SU-DHL-6 (cell line): ENCODE results near the gene THBD.

ENCODE experiments used
- H2AFZ ChIP-seq: fragments of 200-600 bp; sonication (generic); 2 replicates; pipeline ENCODE4 v1.6.1; 2014; ENCODE audit warnings: low read depth, mild to moderate bottlenecking, moderate library complexity, mixed read lengths, antibody characterized with exemption, low read length; ENCODE audit not compliant: severe bottlenecking
- H3F3A ChIP-seq: fragments of 200-600 bp; shearing (Covaris generic); 2 replicates; pipeline ENCODE4 v1.6.0; 2016; ENCODE audit warnings: antibody characterized with exemption, mild to moderate bottlenecking; ENCODE audit not compliant: insufficient read depth
- H3K27ac ChIP-seq: fragments of 200-600 bp; sonication (generic); 2 replicates; pipeline ENCODE4 v1.5.1; 2016; ENCODE audit warnings: low read depth, mild to moderate bottlenecking, low read length, moderate library complexity, mixed read lengths
- H3K27me3 ChIP-seq: fragments of 200-600 bp; sonication (generic), shearing (Covaris generic); 2 replicates; pipeline ENCODE4 v1.6.0; 2014; ENCODE audit warnings: mild to moderate bottlenecking, low read length
- H3K36me3 ChIP-seq: fragments of 200-600 bp; sonication (generic); 2 replicates; pipeline ENCODE4 v1.6.1; 2014; ENCODE audit warnings: mild to moderate bottlenecking, low read length, mixed read lengths
- H3K4me2 ChIP-seq: fragments of 300-600, 200-600 bp; shearing (Covaris generic), sonication (generic); 2 replicates; pipeline ENCODE4 v1.6.0; 2014; ENCODE audit warnings: low read length, low read depth, mild to moderate bottlenecking; ENCODE audit not compliant: poor library complexity, severe bottlenecking
- H3K4me3 ChIP-seq: fragments of 200-600 bp; sonication (generic); 2 replicates; pipeline ENCODE4 v1.5.1; 2014; ENCODE audit warnings: antibody characterized with exemption, low read length, mild to moderate bottlenecking, mixed read lengths; ENCODE audit not compliant: insufficient read depth, poor library complexity, severe bottlenecking
- H3K79me2 ChIP-seq: fragments of 200-600 bp; sonication (generic); 2 replicates; pipeline ENCODE4 v1.6.1; 2014; ENCODE audit warnings: mild to moderate bottlenecking, low read length, moderate library complexity; ENCODE audit not compliant: insufficient read depth
- H3K9ac ChIP-seq: fragments of 200-600 bp; sonication (generic); 2 replicates; pipeline ENCODE4 v1.7.0; 2014; ENCODE audit warnings: mild to moderate bottlenecking, low read length
- H3K9me2 ChIP-seq: fragments of 200-600 bp; sonication (generic); replicated peaks from 2 replicates; pipeline ENCODE4 v1.6.1; 2014; ENCODE audit warnings: low read length; ENCODE audit not compliant: insufficient read depth
- H3K9me3 ChIP-seq: fragments of 200-600 bp; sonication (generic); 2 replicates; pipeline ENCODE4 v1.6.1; 2014; ENCODE audit warnings: low read length, mixed read lengths; ENCODE audit not compliant: insufficient read depth
- H4K20me1 ChIP-seq: fragments of 200-600 bp; sonication (generic); 2 replicates; pipeline ENCODE4 v1.6.1; 2014; ENCODE audit warnings: low read depth, mild to moderate bottlenecking, antibody characterized with exemption, low read length, moderate library complexity, mixed read lengths
- CTCF ChIP-seq: fragments of 200-600 bp; sonication (generic); IDR thresholded peaks from one replicate; pipeline ENCODE4 v1.5.1; 2017; ENCODE audit warnings: antibody characterized with exemption, mild to moderate bottlenecking, low read length, moderate library complexity; ENCODE audit not compliant: insufficient read depth, poor library complexity, severe bottlenecking
- EZH2phosphoT487 ChIP-seq: fragments of 200-600 bp; sonication (generic), shearing (Covaris generic); conservative IDR thresholded peaks from 2 replicates; pipeline ENCODE4 v1.6.1; 2018; ENCODE audit warnings: mild to moderate bottlenecking, antibody characterized with exemption, low read length, moderate library complexity, mixed read lengths

Gene THBD

GRCh38 chr20:23084845-23085365 lies 35.4 kb upstream of the THBD start:
- Histone ChIP-seq H3K27me3 (no peaks in the 10 kb centered on the region), H3K9ac (no peak overlapping the region), H4K20me1 (no peaks in the 10 kb centered on the region), H3K79me2 (no peaks in the 10 kb centered on the region), H2AFZ (no peak overlapping the region), H3K9me3 (no peaks in the 10 kb centered on the region), H3K4me2 (no peak overlapping the region), H3K4me3 (no peak overlapping the region), H3K36me3 (no peaks in the 10 kb centered on the region), H3F3A (no peaks in the 10 kb centered on the region), H3K27ac (no peak overlapping the region), H3K9me2 (no peaks in the 10 kb centered on the region)
- TF ChIP-seq EZH2phosphoT487 = no peak
- no peak for TF ChIP-seq CTCF

DNA sequence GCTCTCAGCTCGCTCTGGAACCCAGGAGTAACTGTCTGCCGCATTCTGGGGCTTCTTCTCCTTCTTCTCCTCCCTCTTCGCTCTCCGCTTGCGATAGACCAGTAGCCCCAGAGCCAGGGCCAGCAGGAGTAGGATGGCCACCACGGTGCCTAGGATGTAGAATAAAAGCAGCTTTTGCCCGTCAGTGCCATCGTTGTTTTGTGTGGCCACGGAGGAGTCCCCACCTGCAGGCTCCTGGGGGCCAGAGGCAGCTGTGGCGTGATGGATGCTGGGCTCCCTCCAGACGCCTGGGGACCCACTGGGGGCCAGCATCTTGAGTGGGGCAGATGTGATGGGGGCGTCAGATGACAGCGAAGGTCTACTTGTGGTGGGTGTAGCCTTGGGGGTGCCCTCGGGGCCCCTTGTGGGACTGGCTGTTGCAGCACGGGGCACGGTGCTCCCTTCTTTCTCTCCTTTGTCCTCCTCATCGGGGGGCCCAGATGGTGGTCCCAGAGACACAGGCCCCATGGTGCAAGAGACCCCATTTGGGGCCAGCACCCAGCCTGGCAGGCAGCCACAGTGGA lies 34.9 kb upstream of the THBD start:
- no peak overlapping the region for H3K9ac ChIP-seq
- no peaks in the 10 kb centered on the region for H4K20me1 ChIP-seq
- H2AFZ ChIP-seq = no peak overlapping the region
- H3K4me2 ChIP-seq = no peak overlapping the region
- no peak overlapping the region for H3K4me3 ChIP-seq
- no peaks in the 10 kb centered on the region for H3K27me3 ChIP-seq
- TF ChIP-seq EZH2phosphoT487 (no peak), CTCF (no peak)
- H3K79me2 ChIP-seq = no peaks in the 10 kb centered on the region
- H3K9me3 ChIP-seq = no peaks in the 10 kb centered on the region
- H3F3A ChIP-seq = no peaks in the 10 kb centered on the region
- no peaks in the 10 kb centered on the region for H3K36me3 ChIP-seq
- H3K9me2 ChIP-seq = no peaks in the 10 kb centered on the region
- no peak overlapping the region for H3K27ac ChIP-seq

GRCh38 chr20:23083553-23084220 lies 34.2 kb upstream of the THBD start:
- Histone ChIP-seq H3K9me2 (no peaks in the 10 kb centered on the region), H3K27me3 (no peaks in the 10 kb centered on the region), H3K79me2 (no peaks in the 10 kb centered on the region), H3K4me3 (no peak overlapping the region), H2AFZ (no peak overlapping the region), H3K9ac (no peak overlapping the region), H3K27ac (no peak overlapping the region), H3F3A (no peaks in the 10 kb centered on the region), H4K20me1 (no peaks in the 10 kb centered on the region), H3K36me3 (no peaks in the 10 kb centered on the region), H3K9me3 (no peaks in the 10 kb centered on the region), H3K4me2 (no peak overlapping the region)
- TF ChIP-seq CTCF (no peak), EZH2phosphoT487 (no peak)
